COLO668 (cell line): ENCODE results near the gene ATP8A2.
"Not testable (repeated sequence)": the region's sequence is repeated elsewhere in the genome, so short reads cannot be mapped to it uniquely, and the experiment has no call there.

Experiments used
- DNase-seq: peaks from one replicate; lab custom pipeline; 2025; ENCODE audit not compliant: unreplicated experiment; lab: John Stamatoyannopoulos, UW

Gene ATP8A2

GRCh38 chr13:25538276-25538675 lies 166.5 kb downstream of the ATP8A2 start:
- no peak for DNase-seq

- no peak for DNase-seq
These were observed 169.8 kb downstream of the ATP8A2 start for GRCh38 chr13:25541434-25542123.

GRCh38 chr13:25548991-25549390 lies 177.2 kb downstream of the ATP8A2 start:
- not testable (repeated sequence) for DNase-seq

DNA sequence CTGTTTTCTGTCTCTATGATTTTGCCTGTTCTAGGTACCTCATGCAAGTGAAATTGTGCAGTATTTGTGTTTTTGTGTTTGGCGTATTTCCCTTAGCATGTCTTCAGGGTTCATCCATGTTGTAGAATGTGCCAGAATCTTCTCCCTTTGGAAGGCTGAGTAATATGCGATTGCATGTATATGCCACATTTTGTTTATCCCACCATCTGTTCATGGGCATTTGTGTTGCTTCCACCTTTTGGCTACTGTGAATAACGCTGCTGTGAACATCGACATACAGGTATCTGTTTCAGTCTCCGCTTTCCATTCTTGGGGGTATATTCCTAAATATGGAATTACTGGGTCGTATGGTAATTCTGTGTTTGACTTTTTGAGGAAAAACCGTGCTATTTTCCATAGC lies 190.0 kb downstream of the ATP8A2 start:
- no peak for DNase-seq

GRCh38 chr13:25570185-25570584 lies 198.4 kb downstream of the ATP8A2 start:
- DNase-seq, result no peak

DNA sequence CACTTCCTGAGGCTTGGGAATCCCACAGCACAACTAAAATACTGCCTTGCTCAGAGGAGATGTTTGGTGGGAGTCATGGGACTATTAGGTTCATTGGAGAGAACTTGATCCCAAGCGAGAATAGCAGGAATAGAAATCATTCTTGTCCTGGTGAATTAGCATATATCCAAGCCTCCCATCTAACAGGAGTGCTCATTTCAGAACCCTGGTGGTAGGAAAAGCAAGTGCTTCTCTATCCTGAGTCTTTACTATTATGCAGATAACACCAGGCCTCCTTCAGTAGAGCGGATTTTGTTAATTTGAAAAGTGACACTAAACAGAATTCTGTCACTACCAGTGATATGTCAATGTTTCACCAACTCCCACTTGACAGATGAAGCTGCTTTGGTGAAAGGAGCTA lies 199.5 kb downstream of the ATP8A2 start:
- DNase-seq, result no peak

- not testable (repeated sequence) for DNase-seq
These were observed 200.4 kb downstream of the ATP8A2 start for GRCh38 chr13:25572171-25572570.

GRCh38 chr13:25574437-25575411 lies 202.9 kb downstream of the ATP8A2 start:
- DNase-seq, result peak; percentile 96

GRCh38 chr13:25575562-25575961 lies 203.8 kb downstream of the ATP8A2 start:
- DNase-seq, result no peak

GRCh38 chr13:25578526-25578925 lies 206.8 kb downstream of the ATP8A2 start:
- DNase-seq, result no peak

GRCh38 chr13:25579221-25579620 lies 207.4 kb downstream of the ATP8A2 start:
- DNase-seq, result no peak

DNA sequence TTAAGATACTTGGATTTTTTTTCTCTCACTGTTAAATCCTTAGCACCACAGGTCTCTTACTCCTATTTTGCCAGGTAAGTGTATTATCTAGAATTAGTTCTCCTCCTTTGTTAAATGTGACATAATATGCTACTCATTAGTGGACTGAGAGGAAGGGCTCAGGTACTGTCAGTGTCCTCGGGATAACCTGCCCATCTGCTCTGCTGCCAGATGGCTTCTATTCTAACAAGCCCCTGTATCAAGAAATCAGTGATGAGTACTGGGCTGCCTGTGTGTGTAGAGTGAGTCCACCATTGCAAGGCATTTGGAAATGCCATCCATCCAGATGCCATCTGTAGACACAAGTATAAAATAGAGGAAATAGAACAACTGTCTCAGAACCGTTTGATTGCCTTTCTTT lies 209.6 kb downstream of the ATP8A2 start:
- no peak for DNase-seq

DNA sequence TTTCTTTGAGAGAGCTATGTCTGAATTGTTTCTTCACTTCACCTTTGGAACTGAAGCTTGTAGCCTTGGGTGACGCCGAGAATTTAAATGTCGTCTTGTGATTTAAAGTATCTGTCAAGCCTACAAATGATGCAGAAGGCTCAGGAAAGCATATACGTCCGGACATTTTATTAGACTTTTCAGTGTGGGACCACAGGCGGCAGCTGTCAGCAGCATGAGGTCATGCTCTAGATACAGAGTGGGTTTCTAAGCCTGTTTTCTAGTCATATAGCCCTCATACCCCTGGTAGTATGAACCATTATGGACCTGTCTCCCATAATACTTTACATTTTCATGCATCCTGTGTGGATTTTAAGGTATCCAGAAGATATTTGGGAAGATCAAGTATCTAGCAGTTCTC lies 212.3 kb downstream of the ATP8A2 start:
- DNase-seq, result no peak

- DNase-seq, result no peak
These were observed 213.2 kb downstream of the ATP8A2 start for GRCh38 chr13:25585000-25585399.

DNA sequence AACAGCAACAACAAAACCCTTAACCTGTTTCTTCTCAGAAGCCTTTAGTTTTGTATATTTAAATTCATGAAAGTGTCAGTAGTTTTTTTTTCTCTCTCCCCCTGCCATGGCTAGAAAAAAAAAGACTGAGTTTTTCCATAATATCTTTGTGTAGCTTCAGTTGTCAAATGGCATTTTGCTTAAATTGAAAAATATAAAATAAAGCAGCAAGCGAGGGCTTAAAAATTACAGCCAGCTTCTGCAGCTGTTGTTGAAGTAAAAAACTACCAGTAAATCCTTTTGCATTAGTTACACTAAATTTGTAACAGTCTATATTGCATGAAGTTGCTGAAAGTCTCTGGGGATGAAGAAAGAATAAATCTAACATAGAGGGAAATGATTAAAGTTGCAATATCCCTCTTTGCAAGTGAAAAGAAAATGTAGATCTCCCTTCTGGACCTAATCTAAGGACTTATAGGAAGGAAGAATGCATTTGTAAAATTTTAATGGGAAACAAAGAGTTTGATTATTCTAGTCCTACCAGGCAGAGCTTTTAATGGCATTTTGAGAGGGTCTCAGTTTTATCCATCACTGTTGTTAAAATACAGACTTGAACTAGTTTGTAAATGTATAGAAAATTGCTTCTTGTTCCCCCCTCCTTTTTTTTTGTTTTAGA lies 215.7 kb downstream of the ATP8A2 start:
- DNase-seq, result no peak

- DNase-seq, result no peak
These were observed 216.7 kb downstream of the ATP8A2 start for GRCh38 chr13:25588336-25589060.

- no peak for DNase-seq
These were observed 226.6 kb downstream of the ATP8A2 start for GRCh38 chr13:25598421-25598820.

DNA sequence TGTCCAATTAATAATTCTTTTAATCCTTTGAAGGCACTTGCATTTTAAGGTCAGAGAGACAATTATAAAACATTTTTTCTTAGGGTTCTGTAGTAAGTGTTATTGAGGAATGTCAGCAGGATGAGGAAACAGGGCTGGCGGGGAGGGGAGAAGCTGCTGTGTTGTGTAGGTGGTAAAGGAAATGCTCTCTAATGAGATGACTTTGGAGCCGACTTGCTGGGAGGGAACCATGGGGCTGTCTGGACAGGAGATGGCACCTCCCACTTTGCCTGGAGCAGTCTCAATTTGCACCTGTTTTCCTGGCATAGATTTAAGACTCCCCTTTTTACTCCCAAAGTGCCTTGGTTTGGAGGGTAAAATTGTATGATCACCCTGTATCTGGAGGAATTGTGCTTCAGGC lies 230.4 kb downstream of the ATP8A2 start:
- DNase-seq, result no peak

DNA sequence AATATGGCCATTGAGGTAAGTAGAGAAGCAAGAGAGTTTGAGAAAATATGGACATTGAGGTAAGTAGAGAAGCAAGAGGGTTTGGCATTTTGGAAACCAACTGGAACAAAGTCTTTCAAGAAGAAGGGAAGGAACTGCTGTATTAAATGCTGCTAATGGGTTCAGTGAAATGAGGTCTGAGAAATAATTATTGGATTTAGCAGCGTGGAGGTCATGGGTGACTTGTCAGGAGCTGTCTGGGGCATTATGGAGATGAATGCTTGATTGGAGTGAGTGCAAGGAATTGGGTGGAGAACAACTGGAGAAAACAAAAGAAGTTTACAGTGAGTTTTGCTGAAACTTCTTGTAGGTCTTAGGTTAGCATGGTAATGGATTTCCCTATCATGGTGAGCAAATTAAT lies 232.3 kb downstream of the ATP8A2 start:
- no peak for DNase-seq

- DNase-seq, result no peak
These were observed 235.3 kb downstream of the ATP8A2 start for GRCh38 chr13:25607096-25607495.

DNA sequence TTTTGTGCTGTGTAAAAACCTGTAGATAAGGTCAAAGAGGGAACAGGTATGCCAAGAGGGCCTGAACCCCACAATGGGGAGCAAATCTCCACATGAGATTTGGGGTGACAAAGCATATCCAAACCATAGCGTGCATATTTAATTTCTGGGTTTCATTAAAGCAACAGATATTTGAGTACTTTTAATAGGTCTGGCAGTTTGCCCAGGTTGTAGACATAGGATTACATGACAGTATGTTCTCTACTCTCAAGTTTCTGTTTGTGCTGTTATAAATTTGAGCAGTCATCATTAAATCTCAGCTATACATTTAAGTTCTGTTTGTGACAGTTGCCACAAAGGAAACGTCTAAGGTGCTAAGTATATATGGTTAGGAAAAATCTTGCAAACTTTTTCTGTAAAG lies 236.4 kb downstream of the ATP8A2 start:
- DNase-seq, result peak; percentile 66
